ENCODE measurements around the gene GPRC5C.

DNA sequence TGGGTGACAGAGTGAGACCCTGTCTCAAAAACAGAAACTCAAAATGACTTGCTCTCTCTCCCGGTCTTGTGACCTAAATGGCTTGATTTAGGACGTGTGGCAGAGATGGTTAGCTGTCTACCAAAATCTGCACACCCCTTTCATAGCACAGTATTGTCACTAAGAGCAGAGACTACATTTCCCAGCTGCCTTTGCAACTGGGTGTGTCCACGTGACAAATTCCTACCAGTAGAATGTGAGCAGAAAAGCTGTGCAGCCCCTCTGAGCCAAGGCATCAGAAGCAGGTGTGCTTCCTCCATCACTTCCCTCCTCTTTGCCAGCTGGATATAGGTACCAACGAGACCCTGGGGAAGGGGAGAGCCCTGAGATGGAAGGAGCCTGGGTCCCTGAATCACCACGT is 39.0 kb upstream of the GPRC5C start:
- TF ChIP-seq, protein P1, sequence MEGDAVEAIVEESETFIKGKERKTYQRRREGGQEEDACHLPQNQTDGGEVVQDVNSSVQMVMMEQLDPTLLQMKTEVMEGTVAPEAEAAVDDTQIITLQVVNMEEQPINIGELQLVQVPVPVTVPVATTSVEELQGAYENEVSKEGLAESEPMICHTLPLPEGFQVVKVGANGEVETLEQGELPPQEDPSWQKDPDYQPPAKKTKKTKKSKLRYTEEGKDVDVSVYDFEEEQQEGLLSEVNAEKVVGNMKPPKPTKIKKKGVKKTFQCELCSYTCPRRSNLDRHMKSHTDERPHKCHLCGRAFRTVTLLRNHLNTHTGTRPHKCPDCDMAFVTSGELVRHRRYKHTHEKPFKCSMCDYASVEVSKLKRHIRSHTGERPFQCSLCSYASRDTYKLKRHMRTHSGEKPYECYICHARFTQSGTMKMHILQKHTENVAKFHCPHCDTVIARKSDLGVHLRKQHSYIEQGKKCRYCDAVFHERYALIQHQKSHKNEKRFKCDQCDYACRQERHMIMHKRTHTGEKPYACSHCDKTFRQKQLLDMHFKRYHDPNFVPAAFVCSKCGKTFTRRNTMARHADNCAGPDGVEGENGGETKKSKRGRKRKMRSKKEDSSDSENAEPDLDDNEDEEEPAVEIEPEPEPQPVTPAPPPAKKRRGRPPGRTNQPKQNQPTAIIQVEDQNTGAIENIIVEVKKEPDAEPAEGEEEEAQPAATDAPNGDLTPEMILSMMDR (IDR thresholded peaks at IDR 0.05), result no peak
- no peak for TF ChIP-seq POLR2A (IDR thresholded peaks at IDR 0.05; ENCODE audit: low read depth)

Data from esophagus muscularis mucosa (tissue), 3 donors.